Vagina (tissue), 2 donors: ENCODE results near the gene APRT. TPM values are rescaled to one million over a fixed set of nuclear protein-coding genes. Genes with fewer than 3 reads are reported as not detected.

ENCODE experiments used
- DNase-seq, 2 donors: peaks; one replicate each; pipeline ENCODE4 v3.0.0-alpha.2; 2017; ENCODE audit errors: extremely low spot score in 2 of 2
- H3K27ac ChIP-seq: fragments of 200-600 bp; sonication (generic); one replicate; pipeline ENCODE4 v1.5.1; 2019
- H3K27me3 ChIP-seq: fragments of 200-600 bp; sonication (generic); one replicate; pipeline ENCODE4 v1.5.1; 2019
- H3K36me3 ChIP-seq, 2 donors: fragments of 200-600 bp; sonication (generic); one replicate each; pipeline ENCODE4 v1.5.1; 2017 to 2019
- H3K4me1 ChIP-seq: fragments of 200-600 bp; sonication (generic); one replicate; pipeline ENCODE4 v1.5.1; 2019
- H3K4me3 ChIP-seq, 2 donors: fragments of 200-600 bp; sonication (generic); 1 replicate in 1 of 2; 2 replicates in 1 of 2; pipeline ENCODE4 v1.5.1; 2016 to 2019
- H3K9me3 ChIP-seq: fragments of 200-600 bp; sonication (generic); one replicate; pipeline ENCODE4 v1.5.1; 2019
- CTCF ChIP-seq, 3 experiments: fragments of 450-650 bp in 2 of 3; fragments of 200-600 bp in 1 of 3; sonication (generic) in 1 of 3; IDR thresholded peaks; one replicate each; pipeline ENCODE4 v1.5.1; 2017 to 2019; ENCODE audit warnings: antibody characterized with exemption in 3 of 3, mild to moderate bottlenecking in 2 of 3, moderate library complexity in 2 of 3
- POLR2A ChIP-seq, 2 donors: fragments of 450-650 bp; IDR thresholded peaks; one replicate each; pipeline ENCODE4 v1.6.1; 2017; ENCODE audit warnings: antibody characterized with exemption in 2 of 2, mild to moderate bottlenecking in 2 of 2, moderate library complexity in 2 of 2
- POLR2AphosphoS5 ChIP-seq, 2 donors: sonication (generic); formaldehyde crosslinking; IDR thresholded peaks; one replicate each; pipeline ENCODE4 v1.9.0; 2017; ENCODE audit warnings: antibody characterized with exemption in 2 of 2, mild to moderate bottlenecking in 2 of 2, low read depth in 1 of 2; ENCODE audit not compliant: insufficient read depth in 1 of 2
- intact Hi-C: fragments of 100-400 bp; cut with DNase I; formaldehyde crosslinking; loops from one replicate; pipeline ENCODE4 v1.15.1; 2023
- total RNA-seq: library from RNA; depleted of rRNA; stranded (reverse); fragments of >200 nt; gene quantifications from one replicate; pipeline ENCODE4 v1.2.3, GENCODE V29; 2016

APRT gene
- total RNA-seq, 1 donor from 2014 or later = 134 TPM

- Histone ChIP-seq H3K36me3 (peaks cover 0 to 17% of the 10 kb centered on the region in 2 donors), H3K4me3 (no peak overlapping the region), H3K27ac (no peak overlapping the region), H3K9me3 (no peaks in the 10 kb centered on the region), H3K4me1 (no peaks in the 10 kb centered on the region), H3K27me3 (no peaks in the 10 kb centered on the region)
- TF ChIP-seq CTCF (IDR thresholded peaks at IDR 0.05) = no peak
- no peak for TF ChIP-seq POLR2A (IDR thresholded peaks at IDR 0.05)
- TF ChIP-seq POLR2AphosphoS5 (IDR thresholded peaks at IDR 0.05; ENCODE audit: insufficient read depth in 1 of 2, low read depth in 1 of 2) = no peak
- intact Hi-C loops = no loop called here
- no peak for DNase-seq
Measured at GRCh38 chr16:88835383-88835782, 23.7 kb upstream of the APRT start.

- Histone ChIP-seq H3K27me3 (no peaks in the 10 kb centered on the region), H3K4me3 (no peak overlapping the region), H3K9me3 (no peaks in the 10 kb centered on the region), H3K36me3 (peaks cover 0 to 11% of the 10 kb centered on the region in 2 donors), H3K27ac (no peak overlapping the region), H3K4me1 (no peaks in the 10 kb centered on the region)
- no peak for DNase-seq
- no peak for TF ChIP-seq POLR2AphosphoS5 (IDR thresholded peaks at IDR 0.05; ENCODE audit: insufficient read depth in 1 of 2, low read depth in 1 of 2)
- TF ChIP-seq POLR2A (IDR thresholded peaks at IDR 0.05) = no peak
- TF ChIP-seq CTCF (IDR thresholded peaks at IDR 0.05) = no peak
- intact Hi-C loops = no loop called here
Measured at GRCh38 chr16:88834670-88835069, 22.9 kb upstream of the APRT start.

- no peak overlapping the region for H3K4me3 ChIP-seq
- H3K4me1 ChIP-seq = no peaks in the 10 kb centered on the region
- DNase-seq = no peak
- H3K9me3 ChIP-seq = no peaks in the 10 kb centered on the region
- H3K27me3 ChIP-seq = no peaks in the 10 kb centered on the region
- H3K36me3 ChIP-seq = peaks cover 0 to 2% of the 10 kb centered on the region in 2 donors
- H3K27ac ChIP-seq = no peak overlapping the region
- TF ChIP-seq CTCF (IDR thresholded peaks at IDR 0.05) (no peak), POLR2AphosphoS5 (IDR thresholded peaks at IDR 0.05; ENCODE audit: insufficient read depth in 1 of 2, low read depth in 1 of 2) (no peak), POLR2A (IDR thresholded peaks at IDR 0.05) (no peak)
- intact Hi-C loops = no loop called here
Measured at GRCh38 chr16:88833086-88833485, 21.4 kb upstream of the APRT start.

GRCh38 chr16:88831838-88832237, 20.1 kb upstream of the APRT start:
- intact Hi-C loops = no loop called here
- no peaks in the 10 kb centered on the region for H3K9me3 ChIP-seq
- H3K27ac ChIP-seq = no peak overlapping the region
- DNase-seq = no peak
- no peak overlapping the region for H3K4me3 ChIP-seq
- peaks cover 3% of the 10 kb centered on the region for H3K4me1 ChIP-seq
- no peaks in the 10 kb centered on the region for H3K27me3 ChIP-seq
- no peak for TF ChIP-seq POLR2AphosphoS5 (IDR thresholded peaks at IDR 0.05; ENCODE audit: insufficient read depth in 1 of 2, low read depth in 1 of 2)
- TF ChIP-seq POLR2A (IDR thresholded peaks at IDR 0.05) = no peak
- no peak for TF ChIP-seq CTCF (IDR thresholded peaks at IDR 0.05)
- peaks cover 0 to 9% of the 10 kb centered on the region in 2 donors for H3K36me3 ChIP-seq

- Histone ChIP-seq H3K36me3 (peaks cover 0 to 9% of the 10 kb centered on the region in 2 donors), H3K9me3 (no peaks in the 10 kb centered on the region), H3K27me3 (no peaks in the 10 kb centered on the region), H3K4me3 (no peak overlapping the region), H3K27ac (no peak overlapping the region), H3K4me1 (peaks cover 4% of the 10 kb centered on the region)
- no peak for DNase-seq
- intact Hi-C loops = no loop called here
- no peak for TF ChIP-seq POLR2AphosphoS5 (IDR thresholded peaks at IDR 0.05; ENCODE audit: insufficient read depth in 1 of 2, low read depth in 1 of 2)
- no peak for TF ChIP-seq CTCF (IDR thresholded peaks at IDR 0.05)
- TF ChIP-seq POLR2A (IDR thresholded peaks at IDR 0.05) = no peak
Measured at GRCh38 chr16:88830783-88831182, 19.1 kb upstream of the APRT start.
